NCI-H2196 treated with DMSO at 0.1 percent for 48 hours (cell line): Measurements from ENCODE around the gene SHROOM4.

Experiments used
- DNase-seq: peaks from one replicate; lab custom pipeline; 2025; ENCODE audit not compliant: unreplicated experiment; lab: John Stamatoyannopoulos, UW

Gene SHROOM4

GRCh38 chrX:50779694-50780093, 34.3 kb downstream of the SHROOM4 start:
- no peak for DNase-seq

GRCh38 chrX:50778272-50778671, 35.7 kb downstream of the SHROOM4 start:
- DNase-seq = no peak

- DNase-seq = no peak
Measured at GRCh38 chrX:50776248-50776647, 37.7 kb downstream of the SHROOM4 start.

GRCh38 chrX:50771382-50771781, 42.6 kb downstream of the SHROOM4 start:
- no peak for DNase-seq

- DNase-seq = no peak
Measured at GRCh38 chrX:50770702-50771101, 43.3 kb downstream of the SHROOM4 start.

GRCh38 chrX:50769389-50770063, 44.5 kb downstream of the SHROOM4 start:
- DNase-seq = no peak

- DNase-seq = no peak
Measured at GRCh38 chrX:50768801-50769200, 45.2 kb downstream of the SHROOM4 start.

- DNase-seq = no peak
Measured at GRCh38 chrX:50765986-50766385, 48.0 kb downstream of the SHROOM4 start.

- DNase-seq = no peak
Measured at GRCh38 chrX:50762578-50762977, 51.4 kb downstream of the SHROOM4 start.

- no peak for DNase-seq
Measured at GRCh38 chrX:50756276-50756675, 57.7 kb downstream of the SHROOM4 start.

- DNase-seq = no peak
Measured at GRCh38 chrX:50751091-50751490, 62.9 kb downstream of the SHROOM4 start.

GRCh38 chrX:50747471-50747900, 66.5 kb downstream of the SHROOM4 start:
- DNase-seq = no peak

GRCh38 chrX:50736656-50737055, 77.3 kb downstream of the SHROOM4 start:
- DNase-seq = no peak

GRCh38 chrX:50726296-50726695, 87.7 kb downstream of the SHROOM4 start:
- no peak for DNase-seq

GRCh38 chrX:50725310-50725709, 88.7 kb downstream of the SHROOM4 start:
- no peak for DNase-seq

- no peak for DNase-seq
Measured at GRCh38 chrX:50723006-50723405, 91.0 kb downstream of the SHROOM4 start.

- no peak for DNase-seq
Measured at GRCh38 chrX:50721764-50722521, 92.1 kb downstream of the SHROOM4 start.

GRCh38 chrX:50719614-50720013, 94.4 kb downstream of the SHROOM4 start:
- no peak for DNase-seq

GRCh38 chrX:50718776-50719175, 95.2 kb downstream of the SHROOM4 start:
- DNase-seq = no peak

- no peak for DNase-seq
Measured at GRCh38 chrX:50716706-50717105, 97.3 kb downstream of the SHROOM4 start.

- no peak for DNase-seq
Measured at GRCh38 chrX:50712777-50713176, 101.2 kb downstream of the SHROOM4 start.

GRCh38 chrX:50711907-50712306, 102.1 kb downstream of the SHROOM4 start:
- no peak for DNase-seq
